H1 (cell line): ENCODE results near the gene ADAMTS14.

ENCODE experiments used
- CTCF ChIP-seq, 3 experiments: IDR thresholded peaks; 1 replicate in 2 of 3; 2 replicates in 1 of 3; pipeline versions ENCODE4 v1.5.1 to v1.6.1; 2011; ENCODE audit warnings: low read length in 3 of 3, mild to moderate bottlenecking in 3 of 3, inconsistent platforms in 2 of 3, low read depth in 1 of 3, moderate library complexity in 1 of 3; ENCODE audit not compliant: insufficient read depth in 1 of 3; ENCODE audit errors: control extremely low read depth in 1 of 3
- EP300 ChIP-seq, 2 experiments: IDR thresholded peaks; 1 replicate in 1 of 2; 2 replicates in 1 of 2; pipeline ENCODE4 v1.6.1; 2011 to 2012; ENCODE audit warnings: low read depth in 2 of 2, low read length in 2 of 2, mild to moderate bottlenecking in 2 of 2, borderline replicate concordance in 1 of 2, inconsistent platforms in 1 of 2, moderate library complexity in 1 of 2
- EZH2 ChIP-seq: fragments of 200-600 bp; sonication (generic); IDR thresholded peaks from 2 replicates; pipeline ENCODE4 v1.7.1; 2012; ENCODE audit warnings: low read depth, mild to moderate bottlenecking, moderate library complexity, low read length, inconsistent platforms; ENCODE audit not compliant: severe bottlenecking
- MAFK ChIP-seq: IDR thresholded peaks from 2 replicates; pipeline ENCODE4 v1.6.1; 2012; ENCODE audit warnings: low read depth, mild to moderate bottlenecking, improper control_type of control experiment, low read length
- MAX ChIP-seq: IDR thresholded peaks from 2 replicates; pipeline ENCODE4 v1.6.1; 2012; ENCODE audit warnings: inconsistent platforms
- POLR2A ChIP-seq, 2 experiments: IDR thresholded peaks; 1 replicate in 1 of 2; 2 replicates in 1 of 2; pipeline ENCODE4 v1.6.1; 2011; ENCODE audit warnings: low read depth in 2 of 2, low read length in 2 of 2, mild to moderate bottlenecking in 2 of 2; ENCODE audit errors: control extremely low read depth in 1 of 2
- RXRA ChIP-seq: IDR thresholded peaks from 2 replicates; pipeline ENCODE4 v1.6.1; 2011; ENCODE audit warnings: low read depth, mild to moderate bottlenecking, low read length, moderate library complexity; ENCODE audit not compliant: insufficient read depth
- USF2 ChIP-seq: IDR thresholded peaks from 2 replicates; pipeline ENCODE4 v1.6.1; 2011; ENCODE audit warnings: low read length, improper control_type of control experiment

- no peak for TF ChIP-seq MAFK
- TF ChIP-seq EP300 (IDR thresholded peaks at IDR 0.05; ENCODE audit: borderline replicate concordance in 1 of 2, low read depth in 2 of 2, low read length in 2 of 2): no peak
- no peak for TF ChIP-seq POLR2A (IDR thresholded peaks at IDR 0.05; ENCODE audit: control extremely low read depth in 1 of 2, low read depth in 2 of 2, low read length in 2 of 2)
- TF ChIP-seq CTCF (IDR thresholded peaks at IDR 0.05; ENCODE audit: control extremely low read depth in 1 of 3, insufficient read depth in 1 of 3, low read depth in 1 of 3, low read length in 3 of 3): no peak
- TF ChIP-seq RXRA: no peak
- no peak for TF ChIP-seq EZH2
- no peak for TF ChIP-seq USF2
- TF ChIP-seq MAX: no peak
Observed at GRCh38 chr10:70634011-70634410, 38.3 kb upstream of the ADAMTS14 start.
